HEK293 (cell line): ENCODE results near the gene ABCA1.

Experiments used
- GLI4 ChIP-seq: fragments of 450-650 bp; formaldehyde crosslinking; IDR thresholded peaks from 2 replicates; pipeline ENCODE4 v1.5.1; 2016; ENCODE audit warnings: missing biosample characterization, missing genetic modification characterization
- ZBTB48 ChIP-seq: fragments of 450-650 bp; formaldehyde crosslinking; IDR thresholded peaks from 2 replicates; pipeline ENCODE4 v1.5.1; 2016; ENCODE audit warnings: missing biosample characterization, missing genetic modification characterization
- ZNF140 ChIP-seq: fragments of 450-650 bp; formaldehyde crosslinking; IDR thresholded peaks from 2 replicates; pipeline ENCODE4 v1.5.1; 2016; ENCODE audit warnings: missing biosample characterization, missing genetic modification characterization
- ZNF184 ChIP-seq: fragments of 450-650 bp; IDR thresholded peaks from 2 replicates; pipeline ENCODE4 v1.5.1; 2018; ENCODE audit warnings: missing biosample characterization, mild to moderate bottlenecking, missing genetic modification characterization
- ZNF404 ChIP-seq: fragments of 450-650 bp; formaldehyde crosslinking; IDR thresholded peaks from 2 replicates; pipeline ENCODE4 v1.5.1; 2017; ENCODE audit warnings: missing biosample characterization, missing genetic modification characterization
- ZNF501 ChIP-seq: fragments of 450-650 bp; formaldehyde crosslinking; IDR thresholded peaks from 2 replicates; pipeline ENCODE4 v1.5.1; 2016; ENCODE audit warnings: missing biosample characterization, missing genetic modification characterization
- ZNF664 ChIP-seq: fragments of 450-650 bp; formaldehyde crosslinking; IDR thresholded peaks from 2 replicates; pipeline ENCODE4 v1.5.1; 2016; ENCODE audit warnings: missing biosample characterization, missing genetic modification characterization
- ZSCAN30 ChIP-seq: fragments of 450-650 bp; IDR thresholded peaks from 2 replicates; pipeline ENCODE4 v1.5.1; 2018; ENCODE audit warnings: missing biosample characterization, mild to moderate bottlenecking, missing genetic modification characterization, moderate library complexity
- TF ChIP-seq, protein P1 (sequence below): fragments of 450-650 bp; formaldehyde crosslinking; IDR thresholded peaks from 2 replicates; pipeline ENCODE4 v1.5.1; 2016; ENCODE audit warnings: missing biosample characterization, missing genetic modification characterization
- TF ChIP-seq, protein P2 (sequence below): fragments of 450-650 bp; formaldehyde crosslinking; IDR thresholded peaks from 2 replicates; pipeline ENCODE4 v1.5.1; 2016; ENCODE audit warnings: missing biosample characterization, missing genetic modification characterization
- TF ChIP-seq, protein P3 (sequence below): fragments of 450-650 bp; formaldehyde crosslinking; IDR thresholded peaks from 2 replicates; pipeline ENCODE4 v1.5.1; 2016; ENCODE audit warnings: missing biosample characterization, missing genetic modification characterization
- TF ChIP-seq, protein P4 (sequence below): fragments of 450-650 bp; formaldehyde crosslinking; IDR thresholded peaks from 2 replicates; pipeline ENCODE4 v1.5.1; 2016; ENCODE audit warnings: missing biosample characterization, missing genetic modification characterization
- TF ChIP-seq, protein P5 (sequence below): fragments of 450-650 bp; formaldehyde crosslinking; conservative IDR thresholded peaks from 2 replicates; pipeline ENCODE4 v1.5.1; 2016; ENCODE audit warnings: low read depth, missing biosample characterization, missing genetic modification characterization

ABCA1 gene

DNA sequence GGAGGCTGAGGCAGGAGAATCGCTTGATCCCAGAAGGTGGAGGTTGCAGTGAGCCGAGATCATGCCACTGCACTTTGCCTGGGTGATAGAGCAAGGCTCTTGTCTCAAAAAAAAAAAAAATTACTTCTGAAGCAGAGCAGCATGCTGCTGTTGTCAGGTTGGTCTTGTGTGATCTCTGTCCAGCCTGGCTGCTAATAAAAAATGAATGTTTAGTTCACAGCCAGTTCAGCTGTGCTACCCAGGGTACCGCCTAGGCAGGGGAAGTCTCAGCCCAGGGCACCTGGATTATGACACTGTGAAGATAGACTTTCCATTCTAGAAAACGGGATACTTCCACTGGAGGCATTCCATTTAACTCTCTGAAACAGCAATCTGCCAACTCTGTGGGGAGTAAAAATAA is 23.5 kb upstream of the ABCA1 start (continued):
- TF ChIP-seq, protein P1, sequence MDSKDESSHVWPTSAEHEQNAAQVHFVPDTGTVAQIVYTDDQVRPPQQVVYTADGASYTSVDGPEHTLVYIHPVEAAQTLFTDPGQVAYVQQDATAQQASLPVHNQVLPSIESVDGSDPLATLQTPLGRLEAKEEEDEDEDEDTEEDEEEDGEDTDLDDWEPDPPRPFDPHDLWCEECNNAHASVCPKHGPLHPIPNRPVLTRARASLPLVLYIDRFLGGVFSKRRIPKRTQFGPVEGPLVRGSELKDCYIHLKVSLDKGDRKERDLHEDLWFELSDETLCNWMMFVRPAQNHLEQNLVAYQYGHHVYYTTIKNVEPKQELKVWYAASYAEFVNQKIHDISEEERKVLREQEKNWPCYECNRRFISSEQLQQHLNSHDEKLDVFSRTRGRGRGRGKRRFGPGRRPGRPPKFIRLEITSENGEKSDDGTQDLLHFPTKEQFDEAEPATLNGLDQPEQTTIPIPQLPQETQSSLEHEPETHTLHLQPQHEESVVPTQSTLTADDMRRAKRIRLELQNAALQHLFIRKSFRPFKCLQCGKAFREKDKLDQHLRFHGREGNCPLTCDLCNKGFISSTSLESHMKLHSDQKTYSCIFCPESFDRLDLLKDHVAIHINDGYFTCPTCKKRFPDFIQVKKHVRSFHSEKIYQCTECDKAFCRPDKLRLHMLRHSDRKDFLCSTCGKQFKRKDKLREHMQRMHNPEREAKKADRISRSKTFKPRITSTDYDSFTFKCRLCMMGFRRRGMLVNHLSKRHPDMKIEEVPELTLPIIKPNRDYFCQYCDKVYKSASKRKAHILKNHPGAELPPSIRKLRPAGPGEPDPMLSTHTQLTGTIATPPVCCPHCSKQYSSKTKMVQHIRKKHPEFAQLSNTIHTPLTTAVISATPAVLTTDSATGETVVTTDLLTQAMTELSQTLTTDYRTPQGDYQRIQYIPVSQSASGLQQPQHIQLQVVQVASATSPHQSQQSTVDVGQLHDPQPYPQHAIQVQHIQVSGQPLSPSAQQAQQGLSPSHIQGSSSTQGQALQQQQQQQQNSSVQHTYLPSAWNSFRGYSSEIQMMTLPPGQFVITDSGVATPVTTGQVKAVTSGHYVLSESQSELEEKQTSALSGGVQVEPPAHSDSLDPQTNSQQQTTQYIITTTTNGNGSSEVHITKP (tag by site-specific recombination), result no peak
- TF ChIP-seq, protein P2, sequence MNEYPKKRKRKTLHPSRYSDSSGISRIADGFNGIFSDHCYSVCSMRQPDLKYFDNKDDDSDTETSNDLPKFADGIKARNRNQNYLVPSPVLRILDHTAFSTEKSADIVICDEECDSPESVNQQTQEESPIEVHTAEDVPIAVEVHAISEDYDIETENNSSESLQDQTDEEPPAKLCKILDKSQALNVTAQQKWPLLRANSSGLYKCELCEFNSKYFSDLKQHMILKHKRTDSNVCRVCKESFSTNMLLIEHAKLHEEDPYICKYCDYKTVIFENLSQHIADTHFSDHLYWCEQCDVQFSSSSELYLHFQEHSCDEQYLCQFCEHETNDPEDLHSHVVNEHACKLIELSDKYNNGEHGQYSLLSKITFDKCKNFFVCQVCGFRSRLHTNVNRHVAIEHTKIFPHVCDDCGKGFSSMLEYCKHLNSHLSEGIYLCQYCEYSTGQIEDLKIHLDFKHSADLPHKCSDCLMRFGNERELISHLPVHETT (tag by site-specific recombination), result no peak
- TF ChIP-seq, protein P3, sequence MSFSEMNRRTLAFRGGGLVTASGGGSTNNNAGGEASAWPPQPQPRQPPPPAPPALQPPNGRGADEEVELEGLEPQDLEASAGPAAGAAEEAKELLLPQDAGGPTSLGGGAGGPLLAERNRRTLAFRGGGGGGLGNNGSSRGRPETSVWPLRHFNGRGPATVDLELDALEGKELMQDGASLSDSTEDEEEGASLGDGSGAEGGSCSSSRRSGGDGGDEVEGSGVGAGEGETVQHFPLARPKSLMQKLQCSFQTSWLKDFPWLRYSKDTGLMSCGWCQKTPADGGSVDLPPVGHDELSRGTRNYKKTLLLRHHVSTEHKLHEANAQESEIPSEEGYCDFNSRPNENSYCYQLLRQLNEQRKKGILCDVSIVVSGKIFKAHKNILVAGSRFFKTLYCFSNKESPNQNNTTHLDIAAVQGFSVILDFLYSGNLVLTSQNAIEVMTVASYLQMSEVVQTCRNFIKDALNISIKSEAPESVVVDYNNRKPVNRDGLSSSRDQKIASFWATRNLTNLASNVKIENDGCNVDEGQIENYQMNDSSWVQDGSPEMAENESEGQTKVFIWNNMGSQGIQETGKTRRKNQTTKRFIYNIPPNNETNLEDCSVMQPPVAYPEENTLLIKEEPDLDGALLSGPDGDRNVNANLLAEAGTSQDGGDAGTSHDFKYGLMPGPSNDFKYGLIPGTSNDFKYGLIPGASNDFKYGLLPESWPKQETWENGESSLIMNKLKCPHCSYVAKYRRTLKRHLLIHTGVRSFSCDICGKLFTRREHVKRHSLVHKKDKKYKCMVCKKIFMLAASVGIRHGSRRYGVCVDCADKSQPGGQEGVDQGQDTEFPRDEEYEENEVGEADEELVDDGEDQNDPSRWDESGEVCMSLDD (tag by site-specific recombination), result no peak
- TF ChIP-seq ZBTB48 (no peak), ZNF501 (no peak), ZSCAN30 (tag by site-specific recombination) (no peak), ZNF664 (tag by site-specific recombination) (no peak), GLI4 (tag by site-specific recombination) (no peak), ZNF140 (tag by site-specific recombination) (no peak), ZNF184 (tag by site-specific recombination) (no peak), ZNF404 (tag by site-specific recombination) (no peak)
- TF ChIP-seq, protein P4, sequence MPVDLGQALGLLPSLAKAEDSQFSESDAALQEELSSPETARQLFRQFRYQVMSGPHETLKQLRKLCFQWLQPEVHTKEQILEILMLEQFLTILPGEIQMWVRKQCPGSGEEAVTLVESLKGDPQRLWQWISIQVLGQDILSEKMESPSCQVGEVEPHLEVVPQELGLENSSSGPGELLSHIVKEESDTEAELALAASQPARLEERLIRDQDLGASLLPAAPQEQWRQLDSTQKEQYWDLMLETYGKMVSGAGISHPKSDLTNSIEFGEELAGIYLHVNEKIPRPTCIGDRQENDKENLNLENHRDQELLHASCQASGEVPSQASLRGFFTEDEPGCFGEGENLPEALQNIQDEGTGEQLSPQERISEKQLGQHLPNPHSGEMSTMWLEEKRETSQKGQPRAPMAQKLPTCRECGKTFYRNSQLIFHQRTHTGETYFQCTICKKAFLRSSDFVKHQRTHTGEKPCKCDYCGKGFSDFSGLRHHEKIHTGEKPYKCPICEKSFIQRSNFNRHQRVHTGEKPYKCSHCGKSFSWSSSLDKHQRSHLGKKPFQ (tag by site-specific recombination), result no peak
- TF ChIP-seq, protein P5, sequence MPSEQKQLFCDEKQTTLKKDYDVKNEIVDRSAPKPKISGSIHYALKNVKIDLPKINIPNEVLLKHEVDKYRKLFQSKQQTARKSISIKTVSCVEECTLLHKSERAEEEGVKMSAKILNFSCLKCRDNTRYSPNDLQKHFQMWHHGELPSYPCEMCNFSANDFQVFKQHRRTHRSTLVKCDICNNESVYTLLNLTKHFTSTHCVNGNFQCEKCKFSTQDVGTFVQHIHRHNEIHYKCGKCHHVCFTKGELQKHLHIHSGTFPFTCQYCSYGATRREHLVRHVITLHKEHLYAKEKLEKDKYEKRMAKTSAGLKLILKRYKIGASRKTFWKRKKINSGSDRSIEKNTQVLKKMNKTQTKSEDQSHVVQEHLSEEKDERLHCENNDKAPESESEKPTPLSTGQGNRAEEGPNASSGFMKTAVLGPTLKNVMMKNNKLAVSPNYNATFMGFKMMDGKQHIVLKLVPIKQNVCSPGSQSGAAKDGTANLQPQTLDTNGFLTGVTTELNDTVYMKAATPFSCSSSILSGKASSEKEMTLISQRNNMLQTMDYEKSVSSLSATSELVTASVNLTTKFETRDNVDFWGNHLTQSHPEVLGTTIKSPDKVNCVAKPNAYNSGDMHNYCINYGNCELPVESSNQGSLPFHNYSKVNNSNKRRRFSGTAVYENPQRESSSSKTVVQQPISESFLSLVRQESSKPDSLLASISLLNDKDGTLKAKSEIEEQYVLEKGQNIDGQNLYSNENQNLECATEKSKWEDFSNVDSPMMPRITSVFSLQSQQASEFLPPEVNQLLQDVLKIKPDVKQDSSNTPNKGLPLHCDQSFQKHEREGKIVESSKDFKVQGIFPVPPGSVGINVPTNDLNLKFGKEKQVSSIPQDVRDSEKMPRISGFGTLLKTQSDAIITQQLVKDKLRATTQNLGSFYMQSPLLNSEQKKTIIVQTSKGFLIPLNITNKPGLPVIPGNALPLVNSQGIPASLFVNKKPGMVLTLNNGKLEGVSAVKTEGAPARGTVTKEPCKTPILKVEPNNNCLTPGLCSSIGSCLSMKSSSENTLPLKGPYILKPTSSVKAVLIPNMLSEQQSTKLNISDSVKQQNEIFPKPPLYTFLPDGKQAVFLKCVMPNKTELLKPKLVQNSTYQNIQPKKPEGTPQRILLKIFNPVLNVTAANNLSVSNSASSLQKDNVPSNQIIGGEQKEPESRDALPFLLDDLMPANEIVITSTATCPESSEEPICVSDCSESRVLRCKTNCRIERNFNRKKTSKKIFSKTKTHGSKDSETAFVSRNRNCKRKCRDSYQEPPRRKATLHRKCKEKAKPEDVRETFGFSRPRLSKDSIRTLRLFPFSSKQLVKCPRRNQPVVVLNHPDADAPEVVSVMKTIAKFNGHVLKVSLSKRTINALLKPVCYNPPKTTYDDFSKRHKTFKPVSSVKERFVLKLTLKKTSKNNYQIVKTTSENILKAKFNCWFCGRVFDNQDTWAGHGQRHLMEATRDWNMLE (tag by site-specific recombination), result no peak
